HepG2 (cell line): ENCODE measurements around the gene CBX5. TPM values are rescaled to one million over a fixed set of nuclear protein-coding genes. Genes with fewer than 3 reads are reported as not detected.

Source experiments
- BRF2 ChIP-seq: sonication (generic); formaldehyde crosslinking; IDR thresholded peaks from 2 replicates; pipeline ENCODE4 v1.8.1; 2022; ENCODE audit warnings: mild to moderate bottlenecking, missing genetic modification reagents
- KIAA2018 ChIP-seq: sonication (generic); formaldehyde crosslinking; IDR thresholded peaks from 2 replicates; pipeline ENCODE4 v1.5.0; 2020; ENCODE audit warnings: mild to moderate bottlenecking, missing genetic modification reagents, borderline replicate concordance
- SP1 ChIP-seq, 2 experiments: fragments of 450-650 bp in 1 of 2; sonication (generic) in 1 of 2; formaldehyde crosslinking in 1 of 2; IDR thresholded peaks; 2 replicates each; pipeline versions ENCODE4 v1.4.0 to v1.6.1; 2016 to 2020; ENCODE audit warnings: missing genetic modification reagents in 1 of 2
- ZNF260 ChIP-seq: sonication (generic); formaldehyde crosslinking; IDR thresholded peaks from 2 replicates; pipeline ENCODE4 v1.4.0; 2020; ENCODE audit warnings: missing genetic modification reagents, low read depth, mild to moderate bottlenecking, borderline replicate concordance
- ZNF382 ChIP-seq: sonication (generic); formaldehyde crosslinking; IDR thresholded peaks from 2 replicates; pipeline ENCODE4 v1.5.0; 2020; ENCODE audit warnings: missing genetic modification reagents, mild to moderate bottlenecking, borderline replicate concordance
- ZNF839 ChIP-seq: sonication (generic); formaldehyde crosslinking; IDR thresholded peaks from 2 replicates; pipeline ENCODE4 v1.4.0; 2020; ENCODE audit warnings: missing genetic modification reagents, mild to moderate bottlenecking, borderline replicate concordance
- polyA plus RNA-seq, 8 experiments: library from polyadenylated mRNA; depleted of rRNA in 3 of 8; stranded (reverse) in 7 of 8; unstranded in 1 of 8; fragments of >200 nt; fragmentation: Illumina TruSeq in 4 of 8; extraction: Trizol in 4 of 8; gene quantifications; 2 replicates each; pipeline versions ENCODE4 v1.2.1 to v1.2.3, GENCODE V29; 2011 to 2016; ENCODE audit warnings: low read depth in 4 of 8, missing spikeins in 1 of 8, mixed read lengths in 1 of 8; ENCODE audit not compliant: insufficient read depth in 1 of 8
- total RNA-seq, 5 experiments: library from RNA; depleted of rRNA; stranded (reverse); fragments of >200 nt; fragmentation: Illumina TruSeq; extraction: Trizol; gene quantifications; 2 replicates each; pipeline ENCODE4 v1.2.3, GENCODE V29; 2016; ENCODE audit warnings: low read depth in 1 of 5

The CBX5 gene
- total and polyA plus RNA-seq, 2 of the 13 experiments (the other 11 are each of a cell fraction or from before 2014, with no cell fraction given): 16.0 to 22.2 TPM

DNA sequence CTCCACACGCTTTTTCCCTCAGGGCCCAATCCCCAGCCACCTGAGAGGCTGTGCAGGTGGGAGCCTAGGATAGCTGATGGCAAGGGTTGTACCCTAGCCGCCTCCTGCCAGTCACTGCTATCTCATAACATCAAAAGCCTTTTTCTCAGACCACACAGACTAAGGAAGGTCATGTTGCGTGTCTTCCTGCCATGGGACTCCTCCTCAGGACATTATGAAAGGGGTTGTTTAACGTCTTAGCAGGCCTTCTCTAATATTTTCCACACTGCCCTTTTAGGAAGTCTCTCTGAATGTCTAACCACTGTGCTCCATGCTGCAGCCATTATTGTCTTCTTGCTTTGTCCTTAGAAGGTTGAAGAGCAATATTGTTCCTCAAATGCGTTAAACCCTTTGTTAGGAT is 83.5 kb downstream of the CBX5 start (continued):
- TF ChIP-seq SP1 (IDR thresholded peaks at IDR 0.05) (no peak), SP1 (CRISPR knock-in tag; IDR thresholded peaks at IDR 0.05) (no peak), ZNF839 (CRISPR knock-in tag) (no peak), BRF2 (CRISPR knock-in tag) (no peak), ZNF260 (CRISPR knock-in tag) (no peak), ZNF382 (CRISPR knock-in tag) (no peak), KIAA2018 (no peak)
